HepG2 (cell line): Measurements from ENCODE around the gene CCT6A. TPM values are rescaled to one million over a fixed set of nuclear protein-coding genes. Genes with fewer than 3 reads are reported as not detected.

Experiments
- ATF1 ChIP-seq: IDR thresholded peaks from 2 replicates; pipeline ENCODE4 v1.6.1; 2016; ENCODE audit warnings: mild to moderate bottlenecking, control low read depth
- ATF2 ChIP-seq: sonication (generic); formaldehyde crosslinking; IDR thresholded peaks from 2 replicates; pipeline ENCODE4 v1.4.0; 2020; ENCODE audit warnings: missing genetic modification reagents
- CBFB ChIP-seq: sonication (generic); formaldehyde crosslinking; IDR thresholded peaks from 2 replicates; pipeline ENCODE4 v1.4.0; 2020; ENCODE audit warnings: missing genetic modification reagents
- CSRNP1 ChIP-seq: sonication (generic); formaldehyde crosslinking; IDR thresholded peaks from 2 replicates; pipeline ENCODE4 v1.8.1; 2023; ENCODE audit warnings: mild to moderate bottlenecking, missing genetic modification reagents
- KDM4B ChIP-seq: sonication (generic); formaldehyde crosslinking; IDR thresholded peaks from 2 replicates; pipeline ENCODE4 v1.4.0; 2020; ENCODE audit warnings: missing genetic modification reagents
- KDM6A ChIP-seq: IDR thresholded peaks from 2 replicates; pipeline ENCODE4 v1.6.1; 2016; ENCODE audit warnings: low read depth
- MAX ChIP-seq: IDR thresholded peaks from 2 replicates; pipeline ENCODE4 v1.6.1; 2012; ENCODE audit warnings: inconsistent platforms
- RNF219 ChIP-seq: sonication (generic); formaldehyde crosslinking; IDR thresholded peaks from 2 replicates; pipeline ENCODE4 v1.5.0; 2020; ENCODE audit warnings: mild to moderate bottlenecking, missing genetic modification reagents
- SALL1 ChIP-seq: sonication (generic); formaldehyde crosslinking; IDR thresholded peaks from 2 replicates; pipeline ENCODE4 v1.8.0; 2022; ENCODE audit warnings: mild to moderate bottlenecking, missing genetic modification reagents
- SETDB1 ChIP-seq: sonication (generic); formaldehyde crosslinking; IDR thresholded peaks from 2 replicates; pipeline ENCODE4 v1.5.1; 2020; ENCODE audit warnings: missing genetic modification reagents, mild to moderate bottlenecking, borderline replicate concordance
- SOX13 ChIP-seq, 3 experiments: fragments of 450-650 bp in 1 of 3; sonication (generic) in 1 of 3; formaldehyde crosslinking in 1 of 3; IDR thresholded peaks in 2 of 3; conservative IDR thresholded peaks in 1 of 3; 2 replicates each; pipeline versions ENCODE4 v1.5.0 to v1.6.1; 2016 to 2020; ENCODE audit warnings: antibody characterized with exemption in 1 of 3, mild to moderate bottlenecking in 1 of 3, missing compliant biosample characterization in 1 of 3, missing genetic modification reagents in 1 of 3, moderate library complexity in 1 of 3
- SOX6 ChIP-seq, 2 experiments: fragments of 450-650 bp in 1 of 2; sonication (generic) in 1 of 2; formaldehyde crosslinking in 1 of 2; IDR thresholded peaks; 2 replicates each; pipeline versions ENCODE4 v1.4.0 to v1.6.1; 2017 to 2020; ENCODE audit warnings: antibody characterized with exemption in 1 of 2, mild to moderate bottlenecking in 1 of 2, missing genetic modification reagents in 1 of 2
- TFDP2 ChIP-seq: sonication (generic); formaldehyde crosslinking; IDR thresholded peaks from 2 replicates; pipeline ENCODE4 v1.4.0; 2020; ENCODE audit warnings: missing genetic modification reagents
- THAP7 ChIP-seq: sonication (generic); formaldehyde crosslinking; IDR thresholded peaks from 2 replicates; pipeline ENCODE4 v1.8.1; 2023; ENCODE audit warnings: mild to moderate bottlenecking, missing genetic modification reagents
- TP53 ChIP-seq: sonication (generic); formaldehyde crosslinking; conservative IDR thresholded peaks from 2 replicates; pipeline ENCODE4 v1.4.0; 2020; ENCODE audit warnings: missing genetic modification reagents
- U2AF1 ChIP-seq: fragments of 200-400 bp; formaldehyde crosslinking; optimal IDR thresholded peaks from 2 replicates; pipeline ENCODE3; 2017; ENCODE audit warnings: mild to moderate bottlenecking, low read depth, low read length
- ZFP36 ChIP-seq: fragments of 150-350 bp; IDR thresholded peaks from 2 replicates; pipeline ENCODE4 v1.6.1; 2018; ENCODE audit warnings: borderline replicate concordance, low read length, low read depth; ENCODE audit not compliant: partially characterized antibody
- ZNF225 ChIP-seq: sonication (generic); formaldehyde crosslinking; IDR thresholded peaks from 2 replicates; pipeline ENCODE4 v1.4.0; 2020; ENCODE audit warnings: mild to moderate bottlenecking, missing genetic modification reagents
- ZNF552 ChIP-seq: sonication (generic); formaldehyde crosslinking; IDR thresholded peaks from 2 replicates; pipeline ENCODE4 v1.9.0; 2022; ENCODE audit warnings: missing genetic modification reagents, mild to moderate bottlenecking, borderline replicate concordance
- ZNF691 ChIP-seq: sonication (generic); formaldehyde crosslinking; IDR thresholded peaks from 2 replicates; pipeline ENCODE4 v1.4.0; 2020; ENCODE audit warnings: missing genetic modification reagents, low read depth, mild to moderate bottlenecking, borderline replicate concordance
- polyA plus RNA-seq, 8 experiments: library from polyadenylated mRNA; depleted of rRNA in 3 of 8; stranded (reverse) in 7 of 8; unstranded in 1 of 8; fragments of >200 nt; fragmentation: Illumina TruSeq in 4 of 8; extraction: Trizol in 4 of 8; gene quantifications; 2 replicates each; pipeline versions ENCODE4 v1.2.1 to v1.2.3, GENCODE V29; 2011 to 2016; ENCODE audit warnings: low read depth in 4 of 8, missing spikeins in 1 of 8, mixed read lengths in 1 of 8; ENCODE audit not compliant: insufficient read depth in 1 of 8
- total RNA-seq, 5 experiments: library from RNA; depleted of rRNA; stranded (reverse); fragments of >200 nt; fragmentation: Illumina TruSeq; extraction: Trizol; gene quantifications; 2 replicates each; pipeline ENCODE4 v1.2.3, GENCODE V29; 2016; ENCODE audit warnings: low read depth in 1 of 5

The CCT6A gene
- total and polyA plus RNA-seq, 2 of the 13 experiments (the other 11 are each of a cell fraction or from before 2014, with no cell fraction given) = 219 to 292 TPM

GRCh38 chr7:56046721-56047445 lies 4.7 kb upstream of the CCT6A start (continued):
- TF ChIP-seq ZNF552 = no peak
- no peak for TF ChIP-seq ATF1
- TF ChIP-seq KDM4B = no peak
- no peak for TF ChIP-seq SOX6 (IDR thresholded peaks at IDR 0.05)
- TF ChIP-seq SOX6 (CRISPR knock-in tag; IDR thresholded peaks at IDR 0.05) = peak; percentile 58; the same call in 1 of the 2 replicates
- no peak for TF ChIP-seq CBFB (CRISPR knock-in tag)
- no peak for TF ChIP-seq ZNF691 (CRISPR knock-in tag)
- no peak for TF ChIP-seq ATF2 (CRISPR knock-in tag)
- TF ChIP-seq TFDP2 (CRISPR knock-in tag) = no peak
- TF ChIP-seq KDM6A (CRISPR knock-in tag) = no peak
- TF ChIP-seq ZNF225 = no peak
- TF ChIP-seq SETDB1 (CRISPR knock-in tag) = no peak
- no peak for TF ChIP-seq U2AF1
- TF ChIP-seq RNF219 (CRISPR knock-in tag) = no peak
- TF ChIP-seq TP53 (CRISPR knock-in tag) = no peak
- no peak for TF ChIP-seq MAX
- TF ChIP-seq THAP7 (CRISPR knock-in tag) = no peak
- TF ChIP-seq SALL1 (CRISPR knock-in tag) = no peak
- peak; percentile 56; the same call in 1 of the 2 replicates for TF ChIP-seq SOX13 (IDR thresholded peaks at IDR 0.05)
- peak in 1 of 2 experiments; percentile 80; a peak in 2 of 4 replicates for TF ChIP-seq SOX13 (CRISPR knock-in tag; conservative IDR thresholded peaks at IDR 0.05 in 1 of 2, IDR thresholded peaks at IDR 0.05 in 1 of 2)
- TF ChIP-seq CSRNP1 (CRISPR knock-in tag) = no peak
- TF ChIP-seq ZFP36 = no peak
